ENCODE measurements around the gene EPB41L1. TPM values are rescaled to one million over a fixed set of nuclear protein-coding genes. Genes with fewer than 3 reads are reported as not detected.

Gene EPB41L1
- total and polyA plus RNA-seq, 11 donors, result 7.1 to 29.8 (median 17.3) TPM

GRCh38 chr20:36157610-36158009, 3.1 kb downstream of the EPB41L1 start:
- no peaks in the 10 kb centered on the region for H3K9me3 ChIP-seq
- no peak overlapping the region for H3K4me3 ChIP-seq
- peaks cover 0 to 43% (median 19%) of the 10 kb centered on the region in 12 donors for H3K4me1 ChIP-seq
- no peak overlapping the region for H3K27ac ChIP-seq
- peaks cover 0 to 10% (median 0%) of the 10 kb centered on the region in 9 donors for H3K27me3 ChIP-seq
- no peak for ATAC-seq
- WGBS, 4 donors, result 73 to 93% (median 75%) methylated on average over 1 of the region's 1 CpG
- intact Hi-C loops (cut with DNase I), result loop anchor here in 9 of 10 donors (2.0 to 5.0 kb wide), 3 partner anchors 40 to 45 kb away; no protein-coding TSS in a partner anchor
- no peak for TF ChIP-seq POLR2A (IDR thresholded peaks at IDR 0.05)
- no peak for TF ChIP-seq CTCF (IDR thresholded peaks at IDR 0.05)
- no peaks in the 10 kb centered on the region for H3K36me3 ChIP-seq
- no peak for DNase-seq

- intact Hi-C loops (cut with DNase I), result loop anchor here in 5 of 10 donors (5.0 kb wide), 2 partner anchors 39 to 44 kb away; no protein-coding TSS in a partner anchor
- DNase-seq (no peak), ATAC-seq (no peak)
- H3K27ac ChIP-seq, result no peak overlapping the region
- TF ChIP-seq POLR2A (IDR thresholded peaks at IDR 0.05) (no peak), CTCF (IDR thresholded peaks at IDR 0.05) (no peak)
- 75 to 80% (median 77%) methylated on average over 9 of the region's 9 CpGs for WGBS, 4 donors
- no peaks in the 10 kb centered on the region for H3K36me3 ChIP-seq
- peaks cover 0 to 10% (median 0%) of the 10 kb centered on the region in 9 donors for H3K27me3 ChIP-seq
- peaks cover 0 to 44% (median 21%) of the 10 kb centered on the region in 12 donors for H3K4me1 ChIP-seq
- no peaks in the 10 kb centered on the region for H3K9me3 ChIP-seq
- H3K4me3 ChIP-seq, result no peak overlapping the region
Measured at GRCh38 chr20:36158160-36158741, 3.7 kb downstream of the EPB41L1 start.

- Histone ChIP-seq H3K27ac (no peak overlapping the region), H3K9me3 (no peaks in the 10 kb centered on the region), H3K27me3 (peaks cover 0 to 8% (median 0%) of the 10 kb centered on the region in 9 donors), H3K4me1 (peaks cover 0 to 35% (median 13%) of the 10 kb centered on the region in 12 donors), H3K36me3 (no peaks in the 10 kb centered on the region), H3K4me3 (no peak overlapping the region)
- no peak for TF ChIP-seq POLR2A (IDR thresholded peaks at IDR 0.05)
- TF ChIP-seq CTCF (IDR thresholded peaks at IDR 0.05), result no peak
- intact Hi-C loops (cut with DNase I), result loop anchor here in 5 of 10 donors (5.0 kb wide), 2 partner anchors 37 to 42 kb away; no protein-coding TSS in a partner anchor
- no peak for DNase-seq
- no peak for ATAC-seq
Measured at GRCh38 chr20:36159833-36160232, 5.3 kb downstream of the EPB41L1 start.

GRCh38 chr20:36162272-36162966, 7.9 kb downstream of the EPB41L1 start:
- no peak for TF ChIP-seq POLR2A (IDR thresholded peaks at IDR 0.05)
- no peak for TF ChIP-seq CTCF (IDR thresholded peaks at IDR 0.05)
- 40 to 52% (median 45%) methylated on average over 9 to 14 of the region's 14 CpGs for WGBS, 4 donors
- intact Hi-C loops (cut with DNase I), result no loop called here
- peaks cover 0 to 11% (median 6%) of the 10 kb centered on the region in 12 donors for H3K4me1 ChIP-seq
- no peaks in the 10 kb centered on the region for H3K36me3 ChIP-seq
- H3K4me3 ChIP-seq, result no peak overlapping the region
- ATAC-seq (peak in 3 of 4 donors; percentile 34 to 64 (median 61)), DNase-seq (peak in 1 of 5 donors; percentile 33)
- H3K27me3 ChIP-seq, result no peaks in the 10 kb centered on the region
- peak overlapping the region in 1 of 12 donors; percentile 1 for H3K27ac ChIP-seq
- H3K9me3 ChIP-seq, result no peaks in the 10 kb centered on the region

Data from heart left ventricle (tissue), 16 donors.